Hindlimb muscle (tissue), 1 donor: Measurements from ENCODE around the gene LPP. TPM values are rescaled to one million over a fixed set of nuclear protein-coding genes. Genes with fewer than 3 reads are reported as not detected.

Experiments
- DNase-seq: peaks from one replicate; pipeline ENCODE4 v3.0.0-alpha.2; 2013
- polyA plus RNA-seq: library from polyadenylated mRNA; unstranded; fragments of 120-200 nt; gene quantifications from one replicate; pipeline ENCODE4 v1.2.1, GENCODE V29; 2013; ENCODE audit not compliant: insufficient read length

Gene LPP
- polyA plus RNA-seq, 1 donor, result 12.7 TPM

DNA sequence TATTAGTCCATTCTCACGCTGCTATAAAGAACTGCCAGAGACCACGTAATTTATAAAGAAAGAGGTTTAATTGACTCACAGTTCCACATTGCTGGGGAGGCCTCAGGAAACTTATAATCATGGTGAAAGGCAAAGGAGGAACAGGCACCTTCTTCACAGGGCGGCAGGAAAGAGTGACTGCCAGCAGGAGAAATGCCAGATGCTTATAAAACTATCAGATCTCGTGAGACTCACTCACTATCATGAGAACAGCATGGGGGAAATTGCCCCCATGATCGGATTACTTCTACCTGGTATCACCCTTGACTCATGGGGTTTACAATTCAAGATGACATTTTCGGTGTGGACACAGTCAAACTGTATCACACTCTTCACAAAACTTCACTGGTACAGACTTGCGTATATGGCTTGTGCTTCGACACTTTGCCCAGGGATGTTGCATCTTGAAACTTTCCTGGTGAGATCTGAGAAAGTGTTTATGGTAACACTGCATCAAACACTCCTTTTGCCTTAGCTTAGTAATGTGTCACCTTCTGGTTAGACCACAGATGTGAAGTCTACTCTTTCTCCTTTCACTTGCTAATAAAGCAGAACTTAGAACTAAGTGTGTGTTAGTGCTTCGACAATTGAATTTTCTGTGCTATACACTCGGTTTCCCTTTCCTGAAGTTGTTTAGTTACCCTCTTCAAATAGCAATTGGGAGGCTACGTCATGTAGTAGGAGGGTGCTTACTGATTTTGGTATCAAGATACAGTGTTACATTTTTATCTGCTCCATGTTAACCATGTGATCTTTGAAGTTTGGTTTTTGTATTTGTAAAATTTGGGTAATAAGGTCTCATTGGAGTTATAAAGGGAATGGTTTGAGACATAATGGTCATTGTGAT lies 185.7 kb downstream of the LPP start:
- DNase-seq, result no peak

DNA sequence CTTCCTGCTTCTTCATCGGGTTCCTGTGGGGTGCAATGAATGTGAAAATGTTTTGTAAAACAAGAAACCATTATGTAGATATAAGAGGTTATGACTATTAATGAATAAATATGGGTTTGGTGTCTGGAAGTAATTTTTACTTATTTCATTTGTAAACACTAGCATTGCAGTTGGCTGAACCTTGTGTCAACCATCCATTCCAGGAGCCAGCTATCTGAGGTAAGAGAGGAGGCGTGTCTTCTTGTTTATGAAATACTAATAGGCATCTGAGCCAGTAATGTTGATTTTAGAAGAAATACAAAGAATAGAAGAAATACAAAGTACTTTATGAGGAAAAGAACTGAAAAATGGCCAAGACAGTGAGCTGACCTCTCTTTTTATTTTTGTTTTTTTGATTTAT lies 187.5 kb downstream of the LPP start:
- DNase-seq, result no peak

DNA sequence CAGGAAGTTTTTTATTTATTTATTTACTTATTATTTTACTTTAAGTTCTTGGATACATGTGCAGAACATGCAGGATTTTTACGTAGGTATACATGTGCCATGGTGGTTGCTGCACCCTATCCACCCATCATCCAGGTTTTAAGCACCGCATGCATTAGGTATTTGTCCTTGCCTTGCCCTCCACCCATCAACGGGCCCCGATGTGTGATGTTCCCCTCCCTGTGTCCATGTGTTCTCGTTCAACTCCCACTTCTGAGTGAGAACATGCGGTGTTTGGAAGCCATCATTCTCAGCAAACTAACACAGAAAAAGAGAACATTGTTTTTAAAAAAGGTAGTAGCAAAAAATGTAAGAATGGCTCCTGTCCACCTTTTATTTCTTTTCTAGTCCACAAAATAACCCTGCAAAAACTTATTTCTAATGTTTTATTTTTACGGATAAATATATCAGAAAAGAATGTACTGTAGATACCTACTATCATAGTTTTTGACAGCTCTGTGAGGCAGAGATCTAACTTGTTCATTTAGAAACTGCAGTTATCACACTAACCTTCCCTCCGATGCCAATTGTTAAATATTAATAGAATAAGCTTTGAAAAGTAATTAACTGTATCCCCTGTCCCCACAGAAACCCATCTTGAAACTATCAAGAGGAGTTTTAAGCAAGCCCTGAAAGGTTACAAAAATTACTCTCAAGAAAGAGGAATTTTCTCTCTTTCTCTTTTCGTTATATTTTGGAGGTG lies 189.2 kb downstream of the LPP start:
- no peak for DNase-seq

DNA sequence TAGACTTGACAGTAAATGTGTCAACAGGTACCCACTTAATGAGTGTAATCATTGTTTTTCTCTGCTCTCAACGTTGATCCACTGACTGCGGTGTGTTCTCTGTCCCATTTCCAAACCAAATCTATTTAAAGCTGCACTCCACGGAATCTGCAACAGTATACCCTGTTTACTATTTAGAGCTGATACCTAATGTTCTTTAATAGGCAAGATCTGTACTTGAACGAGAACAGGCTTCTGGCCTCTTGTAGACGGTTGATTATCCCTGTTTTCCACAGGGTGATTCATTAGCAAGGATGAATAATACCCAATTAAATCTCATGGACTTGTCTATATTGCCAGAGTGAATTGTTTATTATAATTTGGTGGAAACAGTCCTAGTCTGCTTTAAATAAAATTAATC lies 189.9 kb downstream of the LPP start:
- no peak for DNase-seq

GRCh38 chr3:188345223-188345622 lies 191.3 kb downstream of the LPP start:
- no peak for DNase-seq

- DNase-seq, result no peak
Observed at GRCh38 chr3:188348435-188349244, 194.7 kb downstream of the LPP start.

GRCh38 chr3:188349351-188349901 lies 195.5 kb downstream of the LPP start:
- DNase-seq, result no peak

DNA sequence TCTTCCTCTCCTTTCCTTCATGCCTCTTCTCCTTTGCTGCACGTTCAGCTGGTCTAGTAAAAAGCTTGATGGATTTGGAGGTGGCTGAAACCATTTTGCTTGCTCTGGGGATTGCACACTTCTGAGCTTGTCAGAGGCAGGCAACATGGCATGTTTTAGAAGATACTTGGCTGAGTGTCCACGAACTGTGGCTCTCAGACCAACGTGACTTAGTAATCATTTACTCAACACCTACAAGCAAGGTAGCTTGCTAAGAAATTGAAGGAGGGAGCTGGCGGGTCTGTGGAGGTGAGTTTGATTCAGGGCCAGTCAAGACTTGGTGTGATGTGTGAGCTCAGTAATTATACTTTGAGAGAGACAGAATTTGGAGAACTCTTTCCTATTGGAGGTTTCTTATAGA lies 196.0 kb downstream of the LPP start:
- DNase-seq, result no peak

GRCh38 chr3:188350961-188351360 lies 197.0 kb downstream of the LPP start:
- DNase-seq, result no peak

GRCh38 chr3:188351648-188352047 lies 197.7 kb downstream of the LPP start:
- no peak for DNase-seq

DNA sequence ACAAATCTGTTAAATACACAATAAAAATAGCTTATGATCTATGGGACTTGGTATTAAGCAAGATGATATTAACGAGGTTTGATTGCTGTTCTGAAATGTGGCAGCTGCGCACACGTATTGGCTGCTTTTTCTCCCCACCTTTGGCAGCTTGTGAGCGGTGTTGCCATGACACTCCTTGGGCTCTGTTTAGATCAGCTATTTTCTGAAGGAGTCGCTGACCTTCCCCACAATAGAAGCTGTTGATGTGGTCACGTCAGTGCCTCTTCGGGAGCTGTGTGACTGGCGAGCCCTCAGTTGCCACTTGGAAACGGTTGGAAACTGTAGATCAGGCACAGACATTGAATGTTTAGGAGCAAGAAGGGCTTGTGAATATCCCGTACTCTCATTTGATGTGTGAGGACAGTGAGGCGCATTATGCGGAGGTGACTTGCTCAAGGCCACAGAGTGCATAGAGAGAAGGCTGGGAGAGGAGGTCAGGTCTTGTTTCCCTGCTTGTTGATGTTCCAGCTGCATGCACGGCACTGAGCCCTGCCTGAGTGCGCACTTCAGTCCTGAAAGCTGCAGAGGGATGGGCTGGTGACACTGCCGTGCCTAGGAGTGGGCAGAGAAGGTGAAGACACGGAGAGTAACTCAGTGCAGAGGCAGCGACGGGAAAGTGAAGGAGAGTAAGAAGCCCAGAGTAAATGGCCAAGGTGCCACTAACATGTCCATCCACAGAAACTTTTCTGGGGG lies 198.4 kb downstream of the LPP start:
- no peak for DNase-seq

GRCh38 chr3:188353426-188353825 lies 199.5 kb downstream of the LPP start:
- no peak for DNase-seq

GRCh38 chr3:188358787-188359493 lies 205.0 kb downstream of the LPP start:
- no peak for DNase-seq

DNA sequence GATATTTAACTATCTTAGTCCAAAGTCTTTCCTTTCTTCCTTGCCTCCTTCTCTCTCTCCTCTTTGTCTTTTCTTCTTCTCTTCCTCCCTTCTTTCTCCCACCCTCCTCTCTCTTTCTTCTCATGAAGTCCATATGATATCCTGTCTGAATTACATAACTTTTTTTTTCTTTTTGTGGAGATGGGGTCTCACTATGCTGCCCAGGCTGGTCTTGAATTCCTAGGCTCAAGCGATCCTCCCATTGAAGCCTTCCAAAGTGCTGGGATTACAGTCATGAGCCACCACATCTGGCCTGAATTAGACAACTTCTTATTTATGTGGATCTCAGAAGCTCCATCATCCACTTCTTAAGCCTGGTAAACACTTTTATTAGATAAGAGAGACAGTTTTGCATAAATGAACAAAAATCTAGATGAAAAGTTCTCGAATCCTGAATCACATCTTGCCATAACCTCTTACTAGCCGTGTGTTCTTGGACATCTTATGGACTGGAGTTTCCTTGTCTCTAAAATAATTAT lies 206.5 kb downstream of the LPP start:
- no peak for DNase-seq

GRCh38 chr3:188361888-188362287 lies 207.9 kb downstream of the LPP start:
- no peak for DNase-seq

GRCh38 chr3:188362405-188362831 lies 208.5 kb downstream of the LPP start:
- DNase-seq, result no peak

DNA sequence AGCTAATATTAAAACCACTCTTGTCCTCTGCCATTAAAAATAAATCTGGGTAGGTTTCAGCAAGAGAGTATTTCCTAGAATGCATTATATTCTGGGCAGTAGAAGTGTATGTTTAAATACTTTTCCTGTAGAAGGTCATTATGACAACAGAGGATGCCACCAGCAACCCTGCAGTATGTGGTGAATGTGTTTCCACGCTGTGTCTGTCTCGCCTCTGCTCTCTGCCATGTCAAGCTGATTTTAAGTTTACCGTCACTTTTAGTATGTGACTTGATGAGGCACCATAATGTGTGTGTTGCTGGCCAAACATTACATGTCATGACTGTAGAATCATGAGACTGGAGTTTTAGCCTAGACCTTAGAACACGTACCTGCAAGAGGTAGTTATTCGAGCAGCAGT lies 211.2 kb downstream of the LPP start:
- DNase-seq, result no peak

DNA sequence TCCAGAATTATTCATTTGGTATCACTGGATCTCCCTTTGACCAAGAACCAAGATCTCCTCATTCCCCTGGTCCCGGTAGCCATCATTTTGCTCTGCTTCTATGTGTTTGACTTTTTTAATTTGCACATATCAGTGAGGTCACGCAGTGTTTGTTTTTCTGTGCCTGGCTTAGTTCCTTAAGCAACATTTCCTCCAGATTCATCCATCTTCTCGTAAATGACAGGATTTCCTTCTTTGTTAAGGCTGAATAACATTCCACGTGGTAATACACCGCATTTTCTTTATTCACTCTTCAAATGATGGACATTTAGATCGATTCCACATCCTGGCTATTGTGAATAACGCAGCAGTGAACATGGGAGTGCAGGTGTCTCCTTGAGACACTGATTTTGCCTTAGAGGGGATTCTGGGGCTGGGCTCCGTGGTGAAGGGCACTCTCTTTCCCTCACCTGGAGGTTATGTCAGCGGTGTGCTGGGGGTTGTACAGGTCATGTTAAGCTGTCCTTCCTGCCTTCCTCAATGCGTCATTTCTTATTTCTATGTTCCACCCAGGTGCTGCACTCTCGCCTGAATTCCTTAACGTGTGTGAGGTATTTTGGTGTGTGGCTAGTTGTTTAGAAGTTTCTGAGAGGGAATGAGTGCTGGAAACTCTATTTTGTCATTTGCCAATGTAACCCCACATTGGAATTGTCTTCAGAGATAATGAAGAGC lies 212.2 kb downstream of the LPP start:
- no peak for DNase-seq

GRCh38 chr3:188367678-188368077 lies 213.7 kb downstream of the LPP start:
- DNase-seq, result peak; percentile 40

DNA sequence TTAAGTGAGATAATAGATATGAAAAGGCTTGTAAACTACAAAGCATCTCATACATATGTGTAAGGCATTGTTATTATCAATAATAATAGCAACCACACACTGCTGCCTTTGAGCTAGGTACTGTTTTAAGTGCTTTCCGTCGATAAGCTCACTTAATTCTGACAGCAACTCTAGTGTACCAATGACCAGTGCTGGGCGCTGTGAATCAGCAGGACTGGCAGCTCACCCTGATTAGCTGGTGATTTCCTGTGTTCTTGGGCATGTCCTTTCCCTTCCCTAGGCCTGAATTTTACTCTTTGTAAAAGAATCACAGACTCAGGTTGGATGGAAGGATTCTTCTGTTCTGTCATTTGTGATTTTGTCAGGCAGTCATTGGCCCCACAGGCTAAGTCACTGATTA lies 215.6 kb downstream of the LPP start:
- DNase-seq, result no peak
